Thyroid gland (tissue), 4 donors: ENCODE measurements around the gene REV3L.

Source experiments
- CTCF ChIP-seq, 6 experiments: fragments of 200-600 bp in 3 of 6; fragments of 450-650 bp in 3 of 6; sonication (generic) in 3 of 6; IDR thresholded peaks; one replicate each; pipeline ENCODE4 v1.5.1; 2016 to 2019; ENCODE audit warnings: antibody characterized with exemption in 6 of 6, mild to moderate bottlenecking in 2 of 6, inconsistent platforms in 1 of 6, moderate library complexity in 1 of 6
- POLR2A ChIP-seq, 2 donors: fragments of 450-650 bp; IDR thresholded peaks; one replicate each; pipeline ENCODE4 v1.6.1; 2017; ENCODE audit warnings: antibody characterized with exemption in 2 of 2, mild to moderate bottlenecking in 2 of 2, moderate library complexity in 1 of 2

DNA sequence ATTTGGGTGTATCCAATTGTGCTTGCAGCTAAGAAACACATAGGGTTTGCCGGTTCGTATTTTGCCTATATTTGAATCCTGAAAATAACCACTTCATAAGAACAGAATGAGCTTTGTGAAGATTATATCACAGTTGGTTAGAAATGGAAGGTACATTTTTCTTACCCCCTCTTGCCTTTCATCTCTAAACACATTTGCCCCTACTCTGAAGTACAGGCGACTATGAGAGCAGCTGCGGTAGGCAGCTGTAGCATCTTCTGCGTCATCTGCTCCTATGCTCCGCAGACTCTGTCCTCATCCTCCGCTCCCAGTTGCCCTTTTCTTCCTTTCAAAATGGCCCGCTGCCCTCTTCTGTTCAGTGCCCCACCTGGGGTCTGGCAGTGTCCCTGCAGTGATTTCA is 47.6 kb upstream of the REV3L start:
- no peak for TF ChIP-seq POLR2A (IDR thresholded peaks at IDR 0.05)
- TF ChIP-seq CTCF (IDR thresholded peaks at IDR 0.05): no peak
